Tibial artery (tissue), 4 donors: ENCODE data around the gene FASTK.

Experiments
- DNase-seq, 2 donors: peaks; one replicate each; pipeline ENCODE4 v3.0.0-alpha.2; 2019
- H3K27ac ChIP-seq, 2 donors: fragments of 200-600 bp; sonication (generic) in 1 of 2; 1 replicate in 1 of 2; 2 replicates in 1 of 2; pipeline ENCODE4 v1.5.1; 2018 to 2019; ENCODE audit warnings: mild to moderate bottlenecking in 1 of 2
- H3K27me3 ChIP-seq, 2 donors: fragments of 200-600 bp; sonication (generic) in 1 of 2; one replicate each; pipeline versions ENCODE4 v1.5.1 to v1.6.0; 2016 to 2019
- H3K36me3 ChIP-seq, 3 donors: fragments of 200-600 bp; sonication (generic) in 2 of 3; one replicate each; pipeline ENCODE4 v1.5.1; 2016 to 2019; ENCODE audit warnings: mild to moderate bottlenecking in 2 of 3
- H3K4me1 ChIP-seq, 4 donors: fragments of 200-600 bp; sonication (generic) in 2 of 4; 1 replicate in 3 of 4; 2 replicates in 1 of 4; pipeline ENCODE4 v1.5.1; 2016 to 2019
- H3K4me3 ChIP-seq, 2 donors: fragments of 200-600 bp; sonication (generic) in 1 of 2; 1 replicate in 1 of 2; 2 replicates in 1 of 2; pipeline ENCODE4 v1.5.1; 2018 to 2019; ENCODE audit warnings: mild to moderate bottlenecking in 2 of 2
- H3K9me3 ChIP-seq, 3 donors: fragments of 200-600 bp; sonication (generic) in 1 of 3; one replicate each; pipeline ENCODE4 v1.5.1; 2016 to 2019
- intact Hi-C: fragments of 100-400 bp; cut with DNase I; formaldehyde crosslinking; loops from one replicate; pipeline ENCODE4 v1.15.0; 2023; ENCODE audit warnings: low total_unique reads
- TF ChIP-seq, protein P1 (sequence below), 2 experiments: fragments of 200-600 bp in 1 of 2; fragments of 450-650 bp in 1 of 2; IDR thresholded peaks; one replicate each; pipeline ENCODE4 v1.5.1; 2017 to 2019; ENCODE audit warnings: antibody characterized with exemption in 2 of 2, mild to moderate bottlenecking in 1 of 2, moderate library complexity in 1 of 2

Gene FASTK

DNA sequence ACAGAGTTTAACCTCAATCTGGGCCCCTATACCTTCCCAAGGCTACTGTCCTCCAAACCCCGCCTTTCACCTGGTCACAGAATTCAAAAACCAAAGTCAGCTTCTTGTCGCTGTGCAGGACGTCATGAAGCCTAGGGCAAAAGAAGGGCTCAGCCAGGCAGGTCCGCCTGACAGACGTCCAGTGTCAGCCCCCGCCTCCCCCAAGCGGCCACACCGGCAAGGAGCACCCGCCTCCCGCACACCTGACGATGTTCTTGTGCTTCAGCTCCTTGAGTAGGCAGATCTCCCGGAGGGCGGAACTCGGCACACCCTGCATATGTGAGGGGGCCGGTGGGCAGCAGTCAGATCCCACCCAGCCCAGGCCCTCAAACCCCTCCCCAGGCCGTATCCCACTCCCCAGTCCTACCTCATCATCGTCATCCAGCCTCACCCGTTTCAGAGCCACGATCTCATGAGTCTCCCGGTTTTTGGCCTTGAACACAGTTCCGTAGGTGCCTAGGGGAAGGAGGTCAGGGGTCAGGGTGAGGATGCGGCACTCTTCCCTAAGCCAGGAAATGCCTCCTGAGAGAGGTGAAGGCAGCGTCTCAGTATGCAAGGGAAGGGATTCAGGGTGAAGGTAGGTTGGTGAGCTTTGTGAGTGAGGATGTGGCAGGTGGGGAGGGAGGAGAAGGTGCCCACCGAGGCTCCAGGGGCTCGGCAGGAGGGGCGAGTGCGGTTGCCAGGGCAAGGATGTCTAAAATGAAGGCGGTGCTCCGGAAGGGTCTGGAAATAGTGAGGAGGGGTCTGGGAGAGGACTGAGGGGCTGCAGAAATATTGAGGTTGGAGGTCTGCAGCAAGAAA is 23.7 kb downstream of the FASTK start:
- no peak for DNase-seq
- intact Hi-C loops = no loop called here
- H3K9me3 ChIP-seq = no peaks in the 10 kb centered on the region
- H3K4me1 ChIP-seq = peaks cover 0 to 41% (median 35%) of the 10 kb centered on the region in 4 donors
- no peaks in the 10 kb centered on the region for H3K27me3 ChIP-seq
- H3K36me3 ChIP-seq = peaks cover 0 to 12% (median 0%) of the 10 kb centered on the region in 3 donors
- TF ChIP-seq, protein P1, sequence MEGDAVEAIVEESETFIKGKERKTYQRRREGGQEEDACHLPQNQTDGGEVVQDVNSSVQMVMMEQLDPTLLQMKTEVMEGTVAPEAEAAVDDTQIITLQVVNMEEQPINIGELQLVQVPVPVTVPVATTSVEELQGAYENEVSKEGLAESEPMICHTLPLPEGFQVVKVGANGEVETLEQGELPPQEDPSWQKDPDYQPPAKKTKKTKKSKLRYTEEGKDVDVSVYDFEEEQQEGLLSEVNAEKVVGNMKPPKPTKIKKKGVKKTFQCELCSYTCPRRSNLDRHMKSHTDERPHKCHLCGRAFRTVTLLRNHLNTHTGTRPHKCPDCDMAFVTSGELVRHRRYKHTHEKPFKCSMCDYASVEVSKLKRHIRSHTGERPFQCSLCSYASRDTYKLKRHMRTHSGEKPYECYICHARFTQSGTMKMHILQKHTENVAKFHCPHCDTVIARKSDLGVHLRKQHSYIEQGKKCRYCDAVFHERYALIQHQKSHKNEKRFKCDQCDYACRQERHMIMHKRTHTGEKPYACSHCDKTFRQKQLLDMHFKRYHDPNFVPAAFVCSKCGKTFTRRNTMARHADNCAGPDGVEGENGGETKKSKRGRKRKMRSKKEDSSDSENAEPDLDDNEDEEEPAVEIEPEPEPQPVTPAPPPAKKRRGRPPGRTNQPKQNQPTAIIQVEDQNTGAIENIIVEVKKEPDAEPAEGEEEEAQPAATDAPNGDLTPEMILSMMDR (IDR thresholded peaks at IDR 0.05) = no peak
- peak overlapping the region; percentile 65 to 81 for H3K4me3 ChIP-seq
- peak overlapping the region in 1 of 2 donors; percentile 91 for H3K27ac ChIP-seq

DNA sequence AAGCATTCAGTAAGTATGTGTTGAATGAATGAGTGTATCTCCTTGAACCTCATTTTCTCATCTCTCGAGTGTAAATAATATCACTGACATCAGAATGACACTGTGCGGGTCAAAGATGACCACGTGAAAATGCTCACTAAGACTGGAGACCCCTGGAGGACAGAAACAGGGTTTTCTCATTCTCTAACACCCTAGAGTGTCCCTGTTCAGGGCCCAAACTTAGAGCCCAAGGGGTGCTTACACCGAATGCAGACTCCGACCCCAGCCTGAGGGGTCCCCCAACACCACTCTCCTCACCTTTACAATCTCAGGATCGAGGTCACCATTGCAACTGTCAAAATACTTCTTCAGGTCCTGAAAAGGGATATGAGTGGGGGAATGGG is 24.3 kb downstream of the FASTK start:
- H3K4me1 ChIP-seq = peaks cover 0 to 35% (median 31%) of the 10 kb centered on the region in 4 donors
- peaks cover 0 to 12% (median 0%) of the 10 kb centered on the region in 3 donors for H3K36me3 ChIP-seq
- H3K27ac ChIP-seq = no peak overlapping the region
- H3K4me3 ChIP-seq = no peak overlapping the region
- no peak for DNase-seq
- no peaks in the 10 kb centered on the region for H3K27me3 ChIP-seq
- TF ChIP-seq, protein P1 (IDR thresholded peaks at IDR 0.05) = no peak
- intact Hi-C loops = no loop called here
- no peaks in the 10 kb centered on the region for H3K9me3 ChIP-seq

DNA sequence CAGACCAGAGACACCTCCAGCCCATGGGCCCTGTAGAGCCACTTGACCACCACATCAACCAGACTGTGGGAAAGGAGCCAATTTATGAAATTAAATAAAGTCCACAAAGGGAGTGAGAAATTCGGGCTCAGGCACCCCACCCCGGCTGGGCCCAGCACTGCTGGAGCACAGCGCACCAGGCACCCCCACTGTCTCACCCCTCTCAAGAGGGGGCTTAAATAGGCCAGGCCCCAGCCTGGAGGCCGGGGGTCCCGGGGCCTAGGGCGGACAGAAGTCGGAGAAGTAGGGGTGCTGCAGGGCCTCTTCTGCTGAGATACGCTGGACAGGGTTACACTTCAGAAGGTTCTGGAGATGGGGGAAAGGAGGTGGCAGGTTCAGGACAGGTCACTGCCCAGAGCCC is 26.9 kb downstream of the FASTK start:
- Histone ChIP-seq H3K9me3 (no peaks in the 10 kb centered on the region), H3K4me1 (peaks cover 0 to 26% (median 19%) of the 10 kb centered on the region in 4 donors), H3K4me3 (no peak overlapping the region), H3K27ac (no peak overlapping the region), H3K36me3 (peaks cover 0 to 12% (median 0%) of the 10 kb centered on the region in 3 donors), H3K27me3 (peaks cover 0 to 20% of the 10 kb centered on the region in 2 donors)
- TF ChIP-seq, protein P1 (IDR thresholded peaks at IDR 0.05) = no peak
- no peak for DNase-seq
- intact Hi-C loops = no loop called here

DNA sequence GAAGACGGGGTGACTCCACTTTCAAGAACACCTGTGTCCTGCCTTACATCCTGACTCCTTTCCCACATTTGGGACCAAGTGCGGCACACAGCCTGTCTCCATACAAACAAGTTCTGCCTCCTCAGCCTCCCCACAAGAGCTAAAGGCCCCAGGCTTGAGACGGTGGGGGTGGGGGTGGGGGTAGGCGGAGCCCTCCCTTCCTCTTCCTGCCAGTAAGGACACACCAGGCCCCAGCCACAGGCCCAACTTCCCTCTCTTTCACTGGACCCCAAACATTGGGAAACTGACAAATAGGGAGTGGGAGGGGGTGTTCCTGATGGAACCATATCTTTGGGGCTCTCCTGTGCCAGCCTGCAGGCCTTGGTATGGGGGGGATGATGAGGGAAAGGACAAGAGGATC is 27.5 kb downstream of the FASTK start:
- Histone ChIP-seq H3K4me3 (no peak overlapping the region), H3K27ac (no peak overlapping the region), H3K4me1 (peaks cover 0 to 21% (median 15%) of the 10 kb centered on the region in 4 donors), H3K36me3 (peaks cover 0 to 12% (median 0%) of the 10 kb centered on the region in 3 donors), H3K27me3 (peaks cover 0 to 20% of the 10 kb centered on the region in 2 donors), H3K9me3 (no peaks in the 10 kb centered on the region)
- intact Hi-C loops = no loop called here
- DNase-seq = no peak
- TF ChIP-seq, protein P1 (IDR thresholded peaks at IDR 0.05) = no peak

DNA sequence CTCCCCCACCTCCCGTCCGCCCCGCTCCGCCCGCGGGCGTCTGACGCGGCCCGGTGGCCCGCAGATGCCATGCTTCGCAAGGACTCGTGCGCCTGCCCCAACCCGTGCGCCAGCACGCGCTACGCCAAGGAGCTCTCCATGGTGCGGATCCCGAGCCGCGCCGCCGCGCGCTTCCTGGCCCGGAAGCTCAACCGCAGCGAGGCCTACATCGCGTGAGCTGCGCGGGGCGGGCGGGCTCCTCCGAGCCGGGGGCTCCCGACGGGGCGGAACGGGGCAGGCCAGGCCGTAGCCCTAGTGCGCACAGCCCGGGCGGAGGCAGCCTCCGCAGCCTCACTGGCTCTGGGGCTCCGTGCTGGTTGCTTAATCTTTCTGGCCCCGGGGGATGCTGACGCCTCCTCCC is 29.5 kb downstream of the FASTK start:
- Histone ChIP-seq H3K4me1 (peaks cover 0 to 16% (median 8%) of the 10 kb centered on the region in 4 donors), H3K4me3 (no peak overlapping the region), H3K36me3 (peaks cover 0 to 14% (median 0%) of the 10 kb centered on the region in 3 donors), H3K27ac (no peak overlapping the region), H3K27me3 (peaks cover 0 to 20% of the 10 kb centered on the region in 2 donors), H3K9me3 (no peaks in the 10 kb centered on the region)
- TF ChIP-seq, protein P1 (IDR thresholded peaks at IDR 0.05) = no peak
- DNase-seq = no peak
- intact Hi-C loops = no loop called here
